Measurements from ENCODE around the gene GRIK1.

Gene GRIK1

GRCh38 chr21:29626801-29627470 lies 312.9 kb downstream of the GRIK1 start:
- no peak for DNase-seq (ENCODE audit: insufficient read length, low spot score)
- no peak for FAIRE-seq
- TF ChIP-seq CTCF (IDR thresholded peaks at IDR 0.05; ENCODE audit: insufficient read depth, missing control alignments) = no peak

GRCh38 chr21:29625990-29626389 lies 313.8 kb downstream of the GRIK1 start:
- no peak for DNase-seq (ENCODE audit: insufficient read length, low spot score)
- no peak for TF ChIP-seq CTCF (IDR thresholded peaks at IDR 0.05; ENCODE audit: insufficient read depth, missing control alignments)
- no peak for FAIRE-seq

DNA sequence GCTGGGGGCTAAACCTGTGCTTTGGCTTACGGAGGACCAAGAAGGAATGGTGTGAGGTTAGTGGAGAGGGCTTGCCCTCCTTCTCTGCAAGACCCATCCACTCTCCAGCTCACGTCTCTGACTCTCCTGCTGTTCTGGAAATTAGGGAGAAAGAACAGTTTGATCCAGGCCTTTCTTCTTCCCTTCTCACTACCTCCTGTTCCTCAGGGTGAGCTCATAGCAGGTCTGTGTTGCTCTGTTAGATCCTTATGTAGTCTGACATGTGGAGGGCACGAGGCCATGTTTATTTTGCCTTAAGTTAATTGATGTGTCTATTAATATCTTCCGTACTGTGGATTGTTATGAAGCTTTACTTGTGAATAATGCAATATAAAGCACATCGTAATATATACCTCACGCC lies 315.0 kb downstream of the GRIK1 start:
- FAIRE-seq = no peak

DNA sequence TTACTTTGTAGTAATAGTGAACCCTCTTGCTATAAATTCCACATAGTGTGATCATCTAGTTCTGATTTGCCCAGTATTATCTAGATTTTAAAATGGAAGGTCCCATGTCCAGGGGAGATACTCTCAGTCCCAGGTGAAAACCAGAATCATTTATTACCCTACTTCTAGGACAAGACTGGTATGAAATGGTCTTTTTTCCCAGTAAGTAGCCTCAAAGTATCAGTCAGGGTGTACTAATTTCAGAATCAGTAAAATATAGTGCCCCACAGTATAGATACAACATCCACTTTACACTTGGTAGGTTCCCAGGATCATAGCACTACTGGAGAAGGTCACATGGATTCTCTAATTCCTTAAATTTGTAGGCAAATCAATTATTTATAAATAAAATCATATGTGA lies 318.3 kb downstream of the GRIK1 start:
- DNase-seq (ENCODE audit: insufficient read length, low spot score) = no peak
- no peak for TF ChIP-seq CTCF (IDR thresholded peaks at IDR 0.05; ENCODE audit: insufficient read depth, missing control alignments)
- no peak for FAIRE-seq

More for the DNA sequence above, 315.0 kb downstream of the GRIK1 start:
- TF ChIP-seq CTCF (IDR thresholded peaks at IDR 0.05; ENCODE audit: insufficient read depth, missing control alignments) = no peak
- no peak for DNase-seq (ENCODE audit: insufficient read length, low spot score)

- TF ChIP-seq CTCF (IDR thresholded peaks at IDR 0.05; ENCODE audit: insufficient read depth, missing control alignments) = no peak
- FAIRE-seq = no peak
- DNase-seq (ENCODE audit: insufficient read length, low spot score) = no peak
Observed at GRCh38 chr21:29616209-29616751, 323.5 kb downstream of the GRIK1 start.

GRCh38 chr21:29613877-29614276 lies 325.9 kb downstream of the GRIK1 start:
- DNase-seq (ENCODE audit: insufficient read length, low spot score) (no peak), FAIRE-seq (no peak)
- no peak for TF ChIP-seq CTCF (IDR thresholded peaks at IDR 0.05; ENCODE audit: insufficient read depth, missing control alignments)

DNA sequence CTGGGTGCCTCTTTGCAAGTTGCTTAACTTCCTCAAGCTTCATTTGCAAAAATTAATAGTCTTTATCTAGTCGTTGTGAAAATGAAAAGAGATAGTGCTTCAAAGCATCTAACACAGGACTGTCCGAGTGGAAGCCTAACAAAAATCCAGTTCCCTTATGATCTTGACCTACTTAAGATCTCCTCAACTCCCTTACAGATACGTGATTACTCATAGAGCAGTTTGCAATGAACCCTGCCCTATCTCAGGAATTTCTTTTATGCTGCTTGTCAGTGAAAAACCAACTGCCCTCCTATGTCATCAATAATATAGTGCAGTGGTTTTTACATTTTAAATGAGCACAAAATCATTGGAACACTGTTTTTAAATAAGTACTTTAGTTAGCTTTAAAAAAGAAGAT lies 326.8 kb downstream of the GRIK1 start:
- TF ChIP-seq CTCF (IDR thresholded peaks at IDR 0.05; ENCODE audit: insufficient read depth, missing control alignments) = no peak
- FAIRE-seq (no peak), DNase-seq (ENCODE audit: insufficient read length, low spot score) (no peak)
